Stomach (tissue), 9 donors: ENCODE data around the gene INSIG1. TPM values are rescaled to one million over a fixed set of nuclear protein-coding genes. Genes with fewer than 3 reads are reported as not detected.

Experiments used
- DNase-seq, 2 donors: peaks; one replicate each; pipeline versions ENCODE4 v3.0.0 to v3.0.0-alpha.2; 2013 to 2019
- H3K27ac ChIP-seq, 5 donors: fragments of 200-600 bp in 4 of 5; sonication (generic) in 4 of 5; one replicate each; pipeline ENCODE4 v1.5.1; 2013 to 2019; ENCODE audit warnings: mild to moderate bottlenecking in 1 of 5, moderate library complexity in 1 of 5
- H3K27me3 ChIP-seq, 3 donors: fragments of 200-600 bp; sonication (generic); one replicate each; pipeline ENCODE4 v1.5.1; 2017 to 2019; ENCODE audit warnings: mixed run types in 1 of 3
- H3K36me3 ChIP-seq, 4 donors: fragments of 200-600 bp; sonication (generic); 1 replicate in 3 of 4; 2 replicates in 1 of 4; pipeline ENCODE4 v1.5.1; 2016 to 2019
- H3K4me1 ChIP-seq, 4 donors: fragments of 200-600 bp; sonication (generic); one replicate each; pipeline ENCODE4 v1.5.1; 2016 to 2019
- H3K4me3 ChIP-seq, 4 donors: fragments of 200-600 bp; sonication (generic) in 3 of 4; one replicate each; pipeline ENCODE4 v1.5.1; 2016 to 2019; ENCODE audit warnings: mild to moderate bottlenecking in 1 of 4
- H3K9me3 ChIP-seq, 4 donors: fragments of 200-600 bp; sonication (generic); one replicate each; pipeline ENCODE4 v1.5.1; 2016 to 2019
- EP300 ChIP-seq: sonication (generic); formaldehyde crosslinking; IDR thresholded peaks from one replicate; pipeline ENCODE4 v1.6.1; 2017; ENCODE audit warnings: antibody characterized with exemption
- POLR2A ChIP-seq, 4 donors: fragments of 450-650 bp; IDR thresholded peaks; one replicate each; pipeline ENCODE4 v1.6.1; 2016; ENCODE audit warnings: antibody characterized with exemption in 4 of 4, control low read depth in 2 of 4, mild to moderate bottlenecking in 1 of 4, moderate library complexity in 1 of 4
- POLR2AphosphoS5 ChIP-seq, 3 donors: sonication (generic); formaldehyde crosslinking; IDR thresholded peaks; one replicate each; pipeline ENCODE4 v1.6.1; 2016; ENCODE audit warnings: antibody characterized with exemption in 3 of 3
- WGBS, 5 donors: extraction: QIAGEN DNeasy Blood & Tissue Kit in 3 of 5; methylation state at CpG; one replicate each; pipeline versions ENCODE4 v1.1.5 to v1.1.7; 2013 to 2018; 5-methylcytosine and 5-hydroxymethylcytosine counted together
- intact Hi-C: fragments of 100-400 bp; cut with DNase I; formaldehyde crosslinking; loops from one replicate; pipeline ENCODE4 v1.15.1; 2023; ENCODE audit warnings: low total_unique reads
- polyA plus RNA-seq, 3 donors: library from polyadenylated mRNA; stranded (reverse); fragments of 200-250 nt; gene quantifications; one replicate each; pipeline ENCODE4 v1.2.3, GENCODE V29; 2013
- total RNA-seq, 5 donors: library from RNA; depleted of rRNA; stranded (reverse); fragments of >200 nt; gene quantifications; one replicate each; pipeline versions ENCODE4 v1.1.0 to v1.2.3, GENCODE V29; 2014 to 2016
- TF ChIP-seq, protein P1 (sequence below), 7 experiments: fragments of 450-650 bp in 4 of 7; fragments of 200-600 bp in 3 of 7; sonication (generic) in 3 of 7; IDR thresholded peaks; one replicate each; pipeline ENCODE4 v1.5.1; 2016 to 2019; ENCODE audit warnings: antibody characterized with exemption in 7 of 7, control low read depth in 2 of 7, mild to moderate bottlenecking in 1 of 7
- donor health status: healthy with polysubstance abuse.
- donor health status: Bipolar disorder and iron deficiency.
- donor health status: healthy.

INSIG1 gene
- total and polyA plus RNA-seq, 8 donors = 9.9 to 65.2 (median 34.2) TPM

GRCh38 chr7:155316427-155317113, 18.9 kb downstream of the INSIG1 start:
- no peaks in the 10 kb centered on the region for H3K4me1 ChIP-seq
- 72 to 79% (median 77%) methylated on average over 13 of the region's 13 CpGs for WGBS, 5 donors
- DNase-seq = no peak
- no peak overlapping the region for H3K27ac ChIP-seq
- intact Hi-C loops = no loop called here
- H3K9me3 ChIP-seq = no peaks in the 10 kb centered on the region
- H3K4me3 ChIP-seq = no peak overlapping the region
- no peak for TF ChIP-seq POLR2A (IDR thresholded peaks at IDR 0.05)
- TF ChIP-seq, protein P1, sequence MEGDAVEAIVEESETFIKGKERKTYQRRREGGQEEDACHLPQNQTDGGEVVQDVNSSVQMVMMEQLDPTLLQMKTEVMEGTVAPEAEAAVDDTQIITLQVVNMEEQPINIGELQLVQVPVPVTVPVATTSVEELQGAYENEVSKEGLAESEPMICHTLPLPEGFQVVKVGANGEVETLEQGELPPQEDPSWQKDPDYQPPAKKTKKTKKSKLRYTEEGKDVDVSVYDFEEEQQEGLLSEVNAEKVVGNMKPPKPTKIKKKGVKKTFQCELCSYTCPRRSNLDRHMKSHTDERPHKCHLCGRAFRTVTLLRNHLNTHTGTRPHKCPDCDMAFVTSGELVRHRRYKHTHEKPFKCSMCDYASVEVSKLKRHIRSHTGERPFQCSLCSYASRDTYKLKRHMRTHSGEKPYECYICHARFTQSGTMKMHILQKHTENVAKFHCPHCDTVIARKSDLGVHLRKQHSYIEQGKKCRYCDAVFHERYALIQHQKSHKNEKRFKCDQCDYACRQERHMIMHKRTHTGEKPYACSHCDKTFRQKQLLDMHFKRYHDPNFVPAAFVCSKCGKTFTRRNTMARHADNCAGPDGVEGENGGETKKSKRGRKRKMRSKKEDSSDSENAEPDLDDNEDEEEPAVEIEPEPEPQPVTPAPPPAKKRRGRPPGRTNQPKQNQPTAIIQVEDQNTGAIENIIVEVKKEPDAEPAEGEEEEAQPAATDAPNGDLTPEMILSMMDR (IDR thresholded peaks at IDR 0.05) = no peak
- TF ChIP-seq EP300 = no peak
- no peak for TF ChIP-seq POLR2AphosphoS5 (IDR thresholded peaks at IDR 0.05)
- H3K36me3 ChIP-seq = no peaks in the 10 kb centered on the region
- H3K27me3 ChIP-seq = no peaks in the 10 kb centered on the region

- Histone ChIP-seq H3K9me3 (no peaks in the 10 kb centered on the region), H3K4me1 (no peaks in the 10 kb centered on the region), H3K36me3 (no peaks in the 10 kb centered on the region), H3K27me3 (no peaks in the 10 kb centered on the region), H3K4me3 (no peak overlapping the region), H3K27ac (no peak overlapping the region)
- intact Hi-C loops = no loop called here
- DNase-seq = no peak
- TF ChIP-seq EP300 (no peak), POLR2A (IDR thresholded peaks at IDR 0.05) (no peak), POLR2AphosphoS5 (IDR thresholded peaks at IDR 0.05) (no peak)
- TF ChIP-seq, protein P1 (IDR thresholded peaks at IDR 0.05) = no peak
- 80 to 95% (median 88%) methylated on average over 3 of the region's 3 CpGs for WGBS, 5 donors
Observed at GRCh38 chr7:155317114-155317434, 19.4 kb downstream of the INSIG1 start.

- WGBS, 5 donors = 88 to 98% (median 97%) methylated on average over 3 of the region's 3 CpGs
- H3K4me3 ChIP-seq = no peak overlapping the region
- H3K27ac ChIP-seq = no peak overlapping the region
- intact Hi-C loops = no loop called here
- no peaks in the 10 kb centered on the region for H3K27me3 ChIP-seq
- DNase-seq = no peak
- no peaks in the 10 kb centered on the region for H3K36me3 ChIP-seq
- H3K9me3 ChIP-seq = no peaks in the 10 kb centered on the region
- no peaks in the 10 kb centered on the region for H3K4me1 ChIP-seq
- TF ChIP-seq, protein P1 (IDR thresholded peaks at IDR 0.05) = no peak
- no peak for TF ChIP-seq EP300
- TF ChIP-seq POLR2AphosphoS5 (IDR thresholded peaks at IDR 0.05) = no peak
- no peak for TF ChIP-seq POLR2A (IDR thresholded peaks at IDR 0.05)
Observed at GRCh38 chr7:155318245-155318644, 20.6 kb downstream of the INSIG1 start.

DNA sequence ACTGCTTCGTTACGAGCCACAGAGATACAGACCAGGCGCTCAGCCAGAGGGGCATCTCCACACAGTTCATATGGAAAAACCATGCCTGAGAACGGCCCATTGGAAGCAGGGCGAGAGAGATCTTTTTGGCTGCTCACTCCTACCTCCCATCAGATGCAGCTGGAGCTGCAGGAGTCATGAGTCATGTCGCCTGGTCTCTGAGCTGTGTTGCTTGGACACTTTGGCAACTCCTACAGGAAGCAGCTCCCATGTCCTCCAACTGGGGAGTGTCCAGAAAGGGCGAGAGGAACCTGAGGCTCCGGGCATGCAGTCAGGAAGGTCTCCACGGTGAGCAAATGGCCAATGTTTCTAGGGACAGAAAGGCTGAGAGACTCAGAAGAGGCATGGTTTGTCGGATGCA, 24.9 kb downstream of the INSIG1 start:
- H3K27me3 ChIP-seq = peaks cover 0 to 28% (median 0%) of the 10 kb centered on the region in 3 donors
- H3K4me1 ChIP-seq = no peaks in the 10 kb centered on the region
- TF ChIP-seq EP300 (no peak), POLR2AphosphoS5 (IDR thresholded peaks at IDR 0.05) (no peak), POLR2A (IDR thresholded peaks at IDR 0.05) (no peak)
- TF ChIP-seq, protein P1 (IDR thresholded peaks at IDR 0.05) = no peak
- no peaks in the 10 kb centered on the region for H3K36me3 ChIP-seq
- DNase-seq = no peak
- no peak overlapping the region for H3K27ac ChIP-seq
- H3K4me3 ChIP-seq = no peak overlapping the region
- intact Hi-C loops = no loop called here
- 56 to 76% (median 69%) methylated on average over 9 to 10 of the region's 10 CpGs for WGBS, 5 donors
- no peaks in the 10 kb centered on the region for H3K9me3 ChIP-seq
